Ovary (tissue), 3 donors: ENCODE measurements around the gene SPZ1.

Experiments
- CTCF ChIP-seq, 3 donors: fragments of 450-650 bp in 2 of 3; fragments of 200-600 bp in 1 of 3; IDR thresholded peaks; one replicate each; pipeline versions ENCODE4 v1.5.1 to v1.8.0; 2016 to 2022; ENCODE audit warnings: antibody characterized with exemption in 3 of 3, mild to moderate bottlenecking in 1 of 3
- EP300 ChIP-seq: sonication (generic); formaldehyde crosslinking; IDR thresholded peaks from one replicate; pipeline ENCODE4 v1.6.1; 2017; ENCODE audit warnings: antibody characterized with exemption
- POLR2A ChIP-seq: fragments of 450-650 bp; IDR thresholded peaks from one replicate; pipeline ENCODE4 v1.6.1; 2017; ENCODE audit warnings: antibody characterized with exemption, mild to moderate bottlenecking, moderate library complexity
- donor health status: DM: no; HTN: no; CAD: no.

GRCh38 chr5:80291761-80292160, 28.0 kb upstream of the SPZ1 start:
- TF ChIP-seq CTCF (IDR thresholded peaks at IDR 0.05) (no peak), POLR2A (no peak), EP300 (no peak)
